ENCODE results near the gene KMT2D.

DNA sequence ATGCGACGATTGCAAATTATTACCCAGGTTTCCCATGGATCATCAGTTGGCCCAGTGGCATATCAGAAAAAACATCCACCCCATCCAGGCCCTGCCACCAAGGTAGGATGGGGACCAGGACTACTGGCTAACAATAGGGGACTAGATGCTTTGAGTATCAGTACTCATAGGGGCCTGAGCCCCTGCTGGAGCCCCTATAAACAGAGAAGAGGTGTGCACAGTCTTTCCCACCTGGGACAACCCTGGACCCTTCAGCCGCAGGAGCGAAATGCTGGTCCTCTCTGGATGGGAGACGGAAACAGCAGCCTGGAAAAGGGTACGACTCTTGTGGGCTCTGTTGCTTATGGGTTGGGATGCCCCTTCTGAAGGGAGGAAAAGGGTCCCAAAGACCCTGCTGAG is 28.3 kb upstream of the KMT2D start:
- no peak for TF ChIP-seq EZH2 (IDR thresholded peaks at IDR 0.05; ENCODE audit: borderline replicate concordance, low read length)
- TF ChIP-seq, protein P1, sequence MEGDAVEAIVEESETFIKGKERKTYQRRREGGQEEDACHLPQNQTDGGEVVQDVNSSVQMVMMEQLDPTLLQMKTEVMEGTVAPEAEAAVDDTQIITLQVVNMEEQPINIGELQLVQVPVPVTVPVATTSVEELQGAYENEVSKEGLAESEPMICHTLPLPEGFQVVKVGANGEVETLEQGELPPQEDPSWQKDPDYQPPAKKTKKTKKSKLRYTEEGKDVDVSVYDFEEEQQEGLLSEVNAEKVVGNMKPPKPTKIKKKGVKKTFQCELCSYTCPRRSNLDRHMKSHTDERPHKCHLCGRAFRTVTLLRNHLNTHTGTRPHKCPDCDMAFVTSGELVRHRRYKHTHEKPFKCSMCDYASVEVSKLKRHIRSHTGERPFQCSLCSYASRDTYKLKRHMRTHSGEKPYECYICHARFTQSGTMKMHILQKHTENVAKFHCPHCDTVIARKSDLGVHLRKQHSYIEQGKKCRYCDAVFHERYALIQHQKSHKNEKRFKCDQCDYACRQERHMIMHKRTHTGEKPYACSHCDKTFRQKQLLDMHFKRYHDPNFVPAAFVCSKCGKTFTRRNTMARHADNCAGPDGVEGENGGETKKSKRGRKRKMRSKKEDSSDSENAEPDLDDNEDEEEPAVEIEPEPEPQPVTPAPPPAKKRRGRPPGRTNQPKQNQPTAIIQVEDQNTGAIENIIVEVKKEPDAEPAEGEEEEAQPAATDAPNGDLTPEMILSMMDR (IDR thresholded peaks at IDR 0.05; ENCODE audit: low read length): no peak
